GM12891 (cell line): ENCODE data around the gene TRIM7.

Source experiments
- PAX5 ChIP-seq: IDR thresholded peaks from 2 replicates; pipeline ENCODE4 v1.6.1; 2011; ENCODE audit warnings: low read length, moderate library complexity, mild to moderate bottlenecking; ENCODE audit not compliant: insufficient read depth, severe bottlenecking
- POLR2A ChIP-seq: IDR thresholded peaks from 2 replicates; pipeline ENCODE4 v1.6.1; 2011; ENCODE audit warnings: low read depth, low read length, control low read depth
- POLR2AphosphoS5 ChIP-seq: IDR thresholded peaks from 2 replicates; pipeline ENCODE4 v1.6.1; 2011; ENCODE audit warnings: low read depth, low read length, control low read depth
- TAF1 ChIP-seq: IDR thresholded peaks from 2 replicates; pipeline ENCODE4 v1.6.1; 2011; ENCODE audit warnings: low read depth, low read length, control low read depth

GRCh38 chr5:181207960-181208253, 2.9 kb upstream of the TRIM7 start:
- TF ChIP-seq POLR2A (no peak), POLR2AphosphoS5 (no peak), PAX5 (no peak), TAF1 (no peak)
